Natural killer cell (primary cell): ENCODE results near the gene ITM2C. TPM values are rescaled to one million over a fixed set of nuclear protein-coding genes. Genes with fewer than 3 reads are reported as not detected.
A peak's percentile ranks its signal among the peaks of the same experiment; 100 is the strongest.

Experiments
- ATAC-seq, 3 donors: fragments of 150-1000 bp in 2 of 3; fragments of 200-7000 bp in 1 of 3; cut with Tn5 transposase; 1 replicate in 1 of 3; 2 replicates in 2 of 3; pipeline ENCODE4 v1.10.0; 2021; ENCODE audit warnings: mild to moderate bottlenecking in 2 of 3, moderate library complexity in 2 of 3
- DNase-seq, 2 donors: peaks; one replicate each; pipeline versions ENCODE4 v3.0.0 to v3.0.0-alpha.2; 2013 to 2021; ENCODE audit warnings: mixed read lengths in 1 of 2
- H3K27ac ChIP-seq: one replicate; pipeline ENCODE4 v1.5.1; 2013; ENCODE audit warnings: mild to moderate bottlenecking, low read length
- H3K27me3 ChIP-seq: one replicate; pipeline ENCODE4 v1.6.1; 2013; ENCODE audit warnings: low read length; ENCODE audit not compliant: control insufficient read depth, insufficient read depth
- H3K36me3 ChIP-seq: one replicate; pipeline ENCODE4 v1.6.1; 2013; ENCODE audit warnings: low read length; ENCODE audit not compliant: control insufficient read depth, insufficient read depth
- H3K4me1 ChIP-seq: one replicate; pipeline ENCODE4 v1.6.1; 2013; ENCODE audit warnings: low read length; ENCODE audit not compliant: control insufficient read depth, insufficient read depth
- H3K4me3 ChIP-seq: one replicate; pipeline ENCODE4 v1.5.1; 2013; ENCODE audit warnings: low read length
- H3K9me3 ChIP-seq: one replicate; pipeline ENCODE4 v1.6.1; 2013; ENCODE audit warnings: low read length; ENCODE audit not compliant: control insufficient read depth, insufficient read depth
- H3K27ac Mint-ChIP-seq, 2 donors: one replicate each; pipeline ENCODE4 v1.8.0; 2022; ENCODE audit warnings: mild to moderate bottlenecking in 2 of 2, mixed read lengths in 2 of 2, moderate library complexity in 1 of 2
- H3K27me3 Mint-ChIP-seq, 2 donors: one replicate each; pipeline ENCODE4 v1.8.0; 2022; ENCODE audit warnings: low read depth in 2 of 2, mixed read lengths in 2 of 2
- H3K36me3 Mint-ChIP-seq: one replicate; pipeline ENCODE4 v1.8.0; 2022; ENCODE audit warnings: mixed read lengths
- H3K4me1 Mint-ChIP-seq, 2 donors: one replicate each; pipeline ENCODE4 v1.8.0; 2022; ENCODE audit warnings: mixed read lengths in 2 of 2
- H3K4me3 Mint-ChIP-seq: one replicate; pipeline ENCODE4 v1.8.0; 2022; ENCODE audit warnings: mild to moderate bottlenecking, moderate library complexity, mixed read lengths
- H3K9me3 Mint-ChIP-seq, 2 donors: one replicate each; pipeline ENCODE4 v1.8.0; 2022; ENCODE audit warnings: mixed read lengths in 2 of 2
- WGBS: methylation state at CpG from one replicate; pipeline ENCODE4 v1.1.7; 2013; ENCODE audit warnings: missing lambda C conversion rate; ENCODE audit not compliant: insufficient coverage; 5-methylcytosine and 5-hydroxymethylcytosine counted together
- intact Hi-C: fragments of 100-400 bp; cut with micrococcal nuclease; formaldehyde crosslinking; loops from one replicate; pipeline ENCODE4 v1.14.2; 2022
- total RNA-seq, 4 donors: library from RNA; stranded (reverse); fragments of 120-200 nt in 1 of 4; gene quantifications; one replicate each; pipeline versions ENCODE4 v1.2.3 to v1.2.4, GENCODE V29; 2013 to 2022
- TF ChIP-seq, protein P1 (sequence below): fragments of 200-600 bp; IDR thresholded peaks from one replicate; pipeline ENCODE4 v1.8.0; 2022; ENCODE audit warnings: antibody characterized with exemption

ITM2C gene
- total RNA-seq, 3 donors from 2014 or later (not counting 1 experiment from before 2014, with no cell fraction given): 4.7 to 36.3 (median 5.1) TPM

DNA sequence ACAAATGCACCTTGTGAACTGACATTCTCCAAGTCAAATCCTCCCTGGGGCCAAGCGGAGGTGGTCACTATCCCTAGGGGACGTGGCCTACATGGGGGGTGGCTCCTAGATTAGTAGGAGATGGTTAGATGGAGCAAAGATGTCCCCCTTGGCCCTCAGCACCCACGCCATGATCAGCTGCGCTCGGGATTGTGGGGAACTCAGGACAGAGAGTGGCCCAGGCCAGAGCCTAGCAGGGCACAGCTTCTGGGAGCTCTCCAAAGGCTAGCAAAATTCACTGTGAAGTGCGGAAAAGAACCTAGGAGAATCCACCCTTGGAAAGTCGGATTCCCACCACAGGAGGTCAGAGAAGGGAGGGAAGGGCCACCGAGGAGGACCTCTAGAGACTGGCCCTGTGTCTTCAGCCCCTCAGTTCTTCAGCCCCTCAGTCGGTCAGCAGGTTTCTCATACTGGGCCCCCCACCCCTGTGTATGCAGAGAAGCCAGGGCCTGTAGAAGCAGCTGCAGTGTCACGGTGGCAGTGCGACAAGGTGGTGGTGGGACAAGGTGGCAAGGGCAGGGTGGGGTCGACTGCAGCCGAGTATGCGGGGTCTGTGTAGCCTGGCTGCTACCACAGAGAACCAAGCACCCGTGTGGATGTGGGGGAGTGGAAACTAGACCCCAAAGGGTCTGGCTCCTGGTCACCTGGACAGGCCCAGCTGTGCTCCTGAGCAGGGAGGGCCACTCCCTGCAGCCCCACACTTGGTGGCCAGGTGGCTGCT is 41.9 kb downstream of the ITM2C start:
- H3K36me3 ChIP-seq: no peaks in the 10 kb centered on the region
- no peaks in the 10 kb centered on the region for H3K9me3 ChIP-seq
- peaks cover 59 to 69% of the 10 kb centered on the region in 2 donors for H3K27me3 Mint-ChIP-seq
- no peaks in the 10 kb centered on the region for H3K36me3 Mint-ChIP-seq
- no peak overlapping the region for H3K27ac ChIP-seq
- no peak overlapping the region for H3K4me3 ChIP-seq
- 91% methylated on average over 15 of the region's 15 CpGs for WGBS
- TF ChIP-seq, protein P1, sequence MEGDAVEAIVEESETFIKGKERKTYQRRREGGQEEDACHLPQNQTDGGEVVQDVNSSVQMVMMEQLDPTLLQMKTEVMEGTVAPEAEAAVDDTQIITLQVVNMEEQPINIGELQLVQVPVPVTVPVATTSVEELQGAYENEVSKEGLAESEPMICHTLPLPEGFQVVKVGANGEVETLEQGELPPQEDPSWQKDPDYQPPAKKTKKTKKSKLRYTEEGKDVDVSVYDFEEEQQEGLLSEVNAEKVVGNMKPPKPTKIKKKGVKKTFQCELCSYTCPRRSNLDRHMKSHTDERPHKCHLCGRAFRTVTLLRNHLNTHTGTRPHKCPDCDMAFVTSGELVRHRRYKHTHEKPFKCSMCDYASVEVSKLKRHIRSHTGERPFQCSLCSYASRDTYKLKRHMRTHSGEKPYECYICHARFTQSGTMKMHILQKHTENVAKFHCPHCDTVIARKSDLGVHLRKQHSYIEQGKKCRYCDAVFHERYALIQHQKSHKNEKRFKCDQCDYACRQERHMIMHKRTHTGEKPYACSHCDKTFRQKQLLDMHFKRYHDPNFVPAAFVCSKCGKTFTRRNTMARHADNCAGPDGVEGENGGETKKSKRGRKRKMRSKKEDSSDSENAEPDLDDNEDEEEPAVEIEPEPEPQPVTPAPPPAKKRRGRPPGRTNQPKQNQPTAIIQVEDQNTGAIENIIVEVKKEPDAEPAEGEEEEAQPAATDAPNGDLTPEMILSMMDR: no peak
- DNase-seq: peak in 1 of 2 donors; percentile 13
- no peak overlapping the region for H3K27ac Mint-ChIP-seq
- H3K4me1 ChIP-seq: peaks cover 4% of the 10 kb centered on the region
- no peak overlapping the region for H3K4me3 Mint-ChIP-seq
- H3K9me3 Mint-ChIP-seq: no peaks in the 10 kb centered on the region
- no peaks in the 10 kb centered on the region for H3K27me3 ChIP-seq
- intact Hi-C loops: no loop called here
- no peaks in the 10 kb centered on the region for H3K4me1 Mint-ChIP-seq
- ATAC-seq: no peak

DNA sequence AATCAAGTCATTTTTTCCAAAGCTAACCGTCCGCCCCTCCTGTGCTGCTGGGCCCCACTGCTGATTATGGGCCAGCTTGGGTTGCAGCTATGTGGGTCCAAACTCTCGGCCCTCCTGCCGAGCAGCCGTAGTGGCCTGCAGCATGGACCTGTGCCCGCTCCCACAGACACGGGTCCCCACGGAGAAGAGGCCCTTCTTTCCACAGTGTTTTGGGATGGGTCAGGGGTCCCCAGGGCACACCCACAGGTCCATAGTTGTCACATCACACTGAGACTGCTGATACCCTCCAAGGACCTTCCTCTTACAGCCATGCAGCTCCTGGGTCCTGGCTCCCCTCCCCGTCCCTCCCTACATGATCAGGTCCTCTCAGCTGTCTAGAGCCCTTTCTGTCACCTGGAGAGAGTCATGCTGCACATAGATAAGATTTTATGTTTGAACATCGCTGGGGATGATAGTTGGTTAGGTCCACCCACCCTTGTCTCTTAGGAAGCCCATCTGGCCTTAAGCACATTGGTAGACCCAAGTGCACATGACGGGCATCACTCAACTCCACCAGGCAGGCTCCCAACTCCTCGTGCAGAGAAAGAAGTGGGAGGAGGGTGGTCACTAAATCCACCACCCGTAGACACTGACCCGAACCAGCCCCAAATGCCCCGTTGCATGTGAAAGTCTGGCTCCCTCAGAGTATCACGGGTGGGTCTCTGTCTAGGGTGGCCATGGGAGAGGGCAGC is 42.8 kb downstream of the ITM2C start:
- H3K36me3 ChIP-seq: no peaks in the 10 kb centered on the region
- DNase-seq (peak in 1 of 2 donors; percentile 7), ATAC-seq (no peak)
- no peaks in the 10 kb centered on the region for H3K4me1 ChIP-seq
- H3K9me3 ChIP-seq: no peaks in the 10 kb centered on the region
- Mint-ChIP-seq H3K36me3 (no peaks in the 10 kb centered on the region), H3K9me3 (no peaks in the 10 kb centered on the region), H3K27ac (no peak overlapping the region), H3K27me3 (peaks cover 54 to 64% of the 10 kb centered on the region in 2 donors), H3K4me3 (no peak overlapping the region), H3K4me1 (no peaks in the 10 kb centered on the region)
- intact Hi-C loops: no loop called here
- H3K27me3 ChIP-seq: no peaks in the 10 kb centered on the region
- no peak overlapping the region for H3K27ac ChIP-seq
- H3K4me3 ChIP-seq: no peak overlapping the region
- WGBS: 95% methylated on average over 16 of the region's 16 CpGs
- TF ChIP-seq, protein P1: no peak

DNA sequence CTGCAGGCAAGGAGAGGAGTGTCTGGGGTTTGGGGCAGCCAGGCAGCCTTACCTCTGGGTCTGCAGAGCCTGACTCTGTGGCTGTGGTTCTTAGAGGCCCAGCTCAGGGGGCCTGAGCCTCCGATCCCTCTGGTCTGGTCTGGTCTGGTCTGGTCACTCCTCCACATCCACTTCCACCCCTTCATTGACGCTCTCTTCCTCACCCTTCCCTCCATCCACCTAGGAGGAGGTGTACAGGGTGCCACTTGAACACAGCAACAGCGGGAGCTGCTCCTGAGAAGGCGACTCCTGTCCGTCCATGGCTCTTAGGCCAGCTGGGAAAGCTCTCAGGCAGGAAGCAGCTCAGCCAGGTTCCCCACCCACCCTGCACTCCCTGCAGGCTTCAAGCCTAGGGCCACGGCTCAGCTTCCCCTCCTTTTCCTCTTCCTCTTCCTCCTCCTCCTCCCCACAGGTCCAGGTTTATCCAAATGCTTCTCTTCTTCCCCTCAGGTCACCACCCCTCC is 43.4 kb downstream of the ITM2C start:
- Histone ChIP-seq H3K36me3 (no peaks in the 10 kb centered on the region), H3K9me3 (no peaks in the 10 kb centered on the region), H3K27me3 (no peaks in the 10 kb centered on the region), H3K4me1 (no peaks in the 10 kb centered on the region), H3K27ac (no peak overlapping the region), H3K4me3 (no peak overlapping the region)
- intact Hi-C loops: no loop called here
- 87% methylated on average over 6 of the region's 6 CpGs for WGBS
- H3K9me3 Mint-ChIP-seq: no peaks in the 10 kb centered on the region
- H3K36me3 Mint-ChIP-seq: no peaks in the 10 kb centered on the region
- H3K4me3 Mint-ChIP-seq: no peak overlapping the region
- DNase-seq: peak in 1 of 2 donors; percentile 5
- H3K27ac Mint-ChIP-seq: no peak overlapping the region
- H3K4me1 Mint-ChIP-seq: no peaks in the 10 kb centered on the region
- peaks cover 50 to 62% of the 10 kb centered on the region in 2 donors for H3K27me3 Mint-ChIP-seq
- ATAC-seq: no peak
- TF ChIP-seq, protein P1: no peak
